ENCODE results near the gene QRICH2. TPM values are rescaled to one million over a fixed set of nuclear protein-coding genes. Genes with fewer than 3 reads are reported as not detected.

Gene QRICH2
- total RNA-seq, 6 donors from 2014 or later, result 1.7 to 9.4 (median 2.8) TPM

GRCh38 chr17:76264425-76264754, 43.7 kb downstream of the QRICH2 start:
- WGBS, 2 donors, result 56% methylated on average over 9 of the region's 9 CpGs
- Histone ChIP-seq H3K27ac (peak overlapping the region; percentile 73 to 100 (median 84)), H3K4me1 (peaks cover 61 to 78% (median 72%) of the 10 kb centered on the region in 4 donors), H3K4me3 (no peak overlapping the region), H3K27me3 (no peaks in the 10 kb centered on the region), H3K36me3 (peaks cover under 1 to 6% (median 4%) of the 10 kb centered on the region in 4 donors), H3K9me3 (no peaks in the 10 kb centered on the region)
- ATAC-seq (ENCODE audit: low FRiP score in 2 of 2), result no peak
- no peak for DNase-seq
- TF ChIP-seq CTCF (IDR thresholded peaks at IDR 0.05) (no peak), POLR2AphosphoS5 (IDR thresholded peaks at IDR 0.05) (no peak), POLR2A (IDR thresholded peaks at IDR 0.05) (no peak), EP300 (IDR thresholded peaks at IDR 0.05) (no peak)

GRCh38 chr17:76263896-76264295, 44.2 kb downstream of the QRICH2 start:
- DNase-seq (no peak), ATAC-seq (ENCODE audit: low FRiP score in 2 of 2) (no peak)
- TF ChIP-seq EP300 (IDR thresholded peaks at IDR 0.05) (no peak), POLR2AphosphoS5 (IDR thresholded peaks at IDR 0.05) (no peak), CTCF (IDR thresholded peaks at IDR 0.05) (no peak), POLR2A (IDR thresholded peaks at IDR 0.05) (no peak)
- H3K4me3 ChIP-seq, result no peak overlapping the region
- peak overlapping the region; percentile 73 to 100 (median 84) for H3K27ac ChIP-seq
- whole genome bisulfite sequencing, 2 donors, result 91 to 94% methylated on average over 5 of the region's 5 CpGs
- H3K36me3 ChIP-seq, result peaks cover 0 to 2% (median under 1%) of the 10 kb centered on the region in 4 donors
- H3K9me3 ChIP-seq, result no peaks in the 10 kb centered on the region
- peaks cover 57 to 74% (median 68%) of the 10 kb centered on the region in 4 donors for H3K4me1 ChIP-seq
- H3K27me3 ChIP-seq, result no peaks in the 10 kb centered on the region

DNA sequence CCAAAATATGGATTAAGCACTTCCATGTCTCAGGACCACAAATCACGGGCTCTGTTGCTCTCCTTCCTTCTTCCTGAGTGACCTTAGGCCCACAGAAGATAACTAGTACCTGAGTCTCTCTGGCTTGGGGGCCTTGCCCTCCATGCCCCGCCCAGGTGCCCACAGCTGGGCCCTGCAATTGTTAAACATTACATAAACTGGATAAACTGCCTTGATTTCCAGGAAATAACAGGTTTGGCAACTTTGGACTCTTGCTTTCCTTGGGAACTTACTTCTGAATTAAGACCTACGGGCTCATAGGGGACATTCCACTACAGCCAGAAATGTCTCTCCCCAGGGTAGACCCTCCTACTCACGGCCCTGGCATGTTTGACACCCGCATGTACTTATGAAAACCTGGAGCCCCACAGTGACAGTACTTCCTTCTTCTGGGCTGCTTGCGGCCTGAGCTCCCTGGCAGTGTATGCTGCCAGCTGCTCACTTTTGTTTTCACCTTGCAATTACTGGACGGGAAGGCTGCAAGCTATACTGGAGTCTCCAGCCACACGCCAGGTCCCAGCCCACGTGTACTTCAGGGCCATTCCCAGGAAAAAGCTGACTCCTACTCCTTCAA, 45.2 kb downstream of the QRICH2 start:
- DNase-seq (peak; percentile 61 to 78), ATAC-seq (ENCODE audit: low FRiP score in 2 of 2) (peak in 1 of 2 donors; percentile 13)
- peak in 1 of 2 donors; percentile 44 for TF ChIP-seq POLR2AphosphoS5 (IDR thresholded peaks at IDR 0.05)
- TF ChIP-seq POLR2A (IDR thresholded peaks at IDR 0.05), result no peak
- TF ChIP-seq EP300 (IDR thresholded peaks at IDR 0.05), result peak in 1 of 4 donors; percentile 44
- Histone ChIP-seq H3K27ac (peak overlapping the region; percentile 73 to 100 (median 84)), H3K4me1 (peaks cover 48 to 63% (median 57%) of the 10 kb centered on the region in 4 donors), H3K9me3 (no peaks in the 10 kb centered on the region), H3K4me3 (no peak overlapping the region), H3K36me3 (no peaks in the 10 kb centered on the region), H3K27me3 (no peaks in the 10 kb centered on the region)
- WGBS, 2 donors, result 29 to 45% methylated on average over 9 of the region's 9 CpGs

DNA sequence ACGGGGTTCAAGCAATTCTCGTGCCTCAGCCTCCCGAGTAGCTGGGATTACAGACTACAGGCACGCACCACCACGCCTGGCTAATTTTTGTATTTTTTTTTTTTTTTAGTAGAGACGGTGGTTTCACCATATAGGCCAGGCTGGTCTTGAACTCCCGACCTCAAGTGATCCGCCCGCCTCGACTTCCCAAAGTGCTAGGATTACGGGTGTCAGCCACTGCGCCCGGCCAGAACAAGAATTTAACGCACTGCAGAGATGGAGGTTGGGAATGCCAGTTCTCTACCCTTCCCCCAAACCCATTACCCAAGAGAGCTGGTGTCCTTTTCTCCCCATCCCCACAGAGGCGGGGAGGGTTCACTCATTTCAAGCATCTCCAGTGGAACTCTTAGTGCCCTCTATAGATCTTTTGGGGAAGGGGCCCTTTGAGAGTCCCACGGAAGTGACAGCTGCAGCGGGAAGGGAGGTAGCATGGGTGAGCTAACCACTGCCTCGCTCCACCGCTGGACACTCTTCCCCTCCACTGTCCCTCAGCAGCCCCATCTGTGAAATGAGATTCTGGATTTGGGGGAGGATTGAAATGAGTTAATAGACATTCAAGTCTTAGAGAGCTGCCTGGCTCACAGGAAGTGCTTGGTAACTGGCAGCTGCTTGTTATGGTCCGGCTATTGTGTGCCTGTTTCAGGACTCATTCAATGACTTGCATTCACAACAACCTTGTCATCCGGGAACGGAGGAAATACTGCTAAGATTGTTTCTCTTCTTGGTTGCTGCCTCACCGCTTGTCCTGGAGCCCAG, 46.5 kb downstream of the QRICH2 start:
- no peak for ATAC-seq (ENCODE audit: low FRiP score in 2 of 2)

DNA sequence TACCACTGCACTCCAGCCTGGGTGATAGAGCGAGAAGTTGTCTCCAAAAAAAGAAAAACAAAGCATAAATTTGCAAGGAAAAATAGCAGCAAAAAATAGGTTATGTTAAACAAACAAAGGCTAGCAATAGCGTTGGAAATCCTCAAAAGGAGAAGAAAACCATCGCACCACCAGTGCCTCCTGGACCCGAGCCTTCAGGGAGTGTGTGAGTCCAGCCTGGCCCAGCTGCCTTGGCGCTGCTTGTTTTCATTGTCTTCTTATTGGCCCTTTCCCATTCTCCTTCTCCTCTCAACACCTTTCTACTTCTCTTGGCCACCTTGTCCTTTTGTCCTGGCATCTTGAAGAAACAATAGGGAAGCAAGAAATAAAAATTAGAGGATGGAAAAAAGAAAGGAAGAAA, 47.4 kb downstream of the QRICH2 start:
- no peaks in the 10 kb centered on the region for H3K9me3 ChIP-seq
- no peak overlapping the region for H3K4me3 ChIP-seq
- peaks cover 33 to 48% (median 43%) of the 10 kb centered on the region in 4 donors for H3K4me1 ChIP-seq
- TF ChIP-seq POLR2A (IDR thresholded peaks at IDR 0.05) (no peak), CTCF (IDR thresholded peaks at IDR 0.05) (no peak), EP300 (IDR thresholded peaks at IDR 0.05) (no peak), POLR2AphosphoS5 (IDR thresholded peaks at IDR 0.05) (no peak)
- no peaks in the 10 kb centered on the region for H3K27me3 ChIP-seq
- WGBS, 2 donors, result 71 to 88% methylated on average over 5 of the region's 5 CpGs
- ATAC-seq (ENCODE audit: low FRiP score in 2 of 2) (no peak), DNase-seq (no peak)
- H3K36me3 ChIP-seq, result no peaks in the 10 kb centered on the region
- H3K27ac ChIP-seq, result no peak overlapping the region

More for the DNA sequence above, 46.5 kb downstream of the QRICH2 start:
- 72 to 73% methylated on average over 22 to 23 of the region's 23 CpGs for WGBS, 2 donors
- H3K4me1 ChIP-seq, result peaks cover 36 to 51% (median 45%) of the 10 kb centered on the region in 4 donors
- no peak overlapping the region for H3K4me3 ChIP-seq
- peak overlapping the region; percentile 73 to 100 (median 84) for H3K27ac ChIP-seq
- DNase-seq, result peak in 1 of 2 donors; percentile 44
- no peaks in the 10 kb centered on the region for H3K9me3 ChIP-seq
- H3K36me3 ChIP-seq, result no peaks in the 10 kb centered on the region
- TF ChIP-seq POLR2A (IDR thresholded peaks at IDR 0.05) (no peak), POLR2AphosphoS5 (IDR thresholded peaks at IDR 0.05) (peak; percentile 45 to 55)
- H3K27me3 ChIP-seq, result no peaks in the 10 kb centered on the region
